ENCODE measurements around the gene ACOX2. TPM values are rescaled to one million over a fixed set of nuclear protein-coding genes. Genes with fewer than 3 reads are reported as not detected.

Gene ACOX2
- total RNA-seq (2022) = 9.1 and 9.5 TPM in 2 replicates
- percentile 42 among the genes with signal in this experiment for Bru-seq, nascent RNA
- BruChase-seq, experiment 1, labeled RNA remaining after a 2-hour chase = percentile 35 among the genes with signal in this experiment
- percentile 38 among the genes with signal in this experiment for BruChase-seq, experiment 2, labeled RNA remaining after a 6-hour chase
- long read RNA-seq, partial matches to known transcripts = 1 of 7 reads
- long read RNA-seq, other reads (novel, unspliced or antisense) = 2 of 7 reads

DNA sequence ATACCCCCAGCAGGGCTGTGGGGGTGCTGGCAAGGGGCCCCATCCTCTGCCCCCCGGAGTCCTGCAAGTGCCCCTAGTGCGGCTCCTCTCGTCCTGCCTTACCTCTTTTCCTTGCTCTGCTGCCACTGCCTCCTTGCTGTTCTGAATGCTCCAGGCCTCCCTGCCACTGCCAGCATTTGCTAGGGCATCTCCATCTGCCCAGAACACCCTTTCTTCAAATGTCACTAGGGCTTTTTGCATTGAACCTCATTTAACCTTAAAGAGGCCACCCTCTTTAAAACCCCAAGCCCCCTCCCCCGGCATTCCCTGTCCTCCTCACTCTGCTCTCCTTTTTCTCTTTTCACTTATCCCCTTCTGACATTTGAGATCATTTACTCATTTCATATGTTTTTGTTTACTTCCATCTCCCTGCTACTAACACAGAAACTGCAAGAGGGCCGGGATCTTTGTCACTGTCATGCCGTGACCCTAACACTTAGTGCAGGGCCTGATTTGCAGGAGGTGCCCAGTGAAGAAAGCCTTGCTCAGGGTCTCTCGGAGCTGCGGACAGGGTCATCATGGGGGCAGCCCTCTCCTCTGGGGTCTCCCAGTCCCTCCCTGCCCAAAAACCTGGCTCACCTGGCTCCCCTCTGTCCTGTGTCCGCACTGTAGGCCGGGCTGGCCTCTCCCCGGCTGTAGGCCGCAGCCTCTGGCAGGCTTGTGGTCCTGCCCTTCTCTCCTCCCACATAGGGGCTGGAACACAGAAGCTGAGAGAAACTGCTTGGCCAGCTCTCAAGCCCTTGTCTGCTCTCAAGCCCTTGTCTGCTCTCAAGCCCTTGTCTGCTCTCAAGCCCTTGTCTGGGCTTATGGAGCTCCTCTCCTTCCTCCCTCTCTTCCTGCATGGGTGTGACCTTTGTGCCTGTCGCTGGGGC lies at the start of gene ACOX2:
TSS of gene ACOX2 (minus strand) at position 690 of the 911 bp plus-strand sequence. CDS start 2,084 bp downstream, outside the sequence.
- Mint-ChIP-seq H3K27me3 (ENCODE audit: insufficient read depth, unreplicated experiment) (no peaks in the 10 kb centered on the region), H3K9me3 (ENCODE audit: unreplicated experiment) (no peaks in the 10 kb centered on the region), H3K27ac (ENCODE audit: unreplicated experiment) (peak within 1 kb of the TSS; percentile 52), H3K4me1 (ENCODE audit: low read depth, unreplicated experiment) (peaks cover 42% of the 10 kb centered on the region), H3K36me3 (ENCODE audit: insufficient read depth, unreplicated experiment) (peaks cover 5% of the 10 kb centered on the region), H3K4me3 (ENCODE audit: unreplicated experiment) (peak within 1 kb of the TSS; percentile 42)
- TF ChIP-seq, protein P1, sequence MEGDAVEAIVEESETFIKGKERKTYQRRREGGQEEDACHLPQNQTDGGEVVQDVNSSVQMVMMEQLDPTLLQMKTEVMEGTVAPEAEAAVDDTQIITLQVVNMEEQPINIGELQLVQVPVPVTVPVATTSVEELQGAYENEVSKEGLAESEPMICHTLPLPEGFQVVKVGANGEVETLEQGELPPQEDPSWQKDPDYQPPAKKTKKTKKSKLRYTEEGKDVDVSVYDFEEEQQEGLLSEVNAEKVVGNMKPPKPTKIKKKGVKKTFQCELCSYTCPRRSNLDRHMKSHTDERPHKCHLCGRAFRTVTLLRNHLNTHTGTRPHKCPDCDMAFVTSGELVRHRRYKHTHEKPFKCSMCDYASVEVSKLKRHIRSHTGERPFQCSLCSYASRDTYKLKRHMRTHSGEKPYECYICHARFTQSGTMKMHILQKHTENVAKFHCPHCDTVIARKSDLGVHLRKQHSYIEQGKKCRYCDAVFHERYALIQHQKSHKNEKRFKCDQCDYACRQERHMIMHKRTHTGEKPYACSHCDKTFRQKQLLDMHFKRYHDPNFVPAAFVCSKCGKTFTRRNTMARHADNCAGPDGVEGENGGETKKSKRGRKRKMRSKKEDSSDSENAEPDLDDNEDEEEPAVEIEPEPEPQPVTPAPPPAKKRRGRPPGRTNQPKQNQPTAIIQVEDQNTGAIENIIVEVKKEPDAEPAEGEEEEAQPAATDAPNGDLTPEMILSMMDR (IDR thresholded peaks at IDR 0.05; ENCODE audit: insufficient read depth in 1 of 2, low read depth in 1 of 2, low read length in 1 of 2, severe bottlenecking in 1 of 2, unreplicated experiment in 1 of 2) = no peak
- Histone ChIP-seq H3K9me3 (no peaks in the 10 kb centered on the region), H3K27me3 (replicated peaks; ENCODE audit: control insufficient read depth, insufficient read depth, low read length) (no peaks in the 10 kb centered on the region), H3K4me3 (ENCODE audit: low read depth, low read length) (peak within 1 kb of the TSS; percentile 18), H3K36me3 (ENCODE audit: control insufficient read depth, insufficient read depth, low read length) (peaks cover 1% of the 10 kb centered on the region; the same call in 1 of the 2 replicates), H3K4me1 (peaks cover 52% of the 10 kb centered on the region)
- no peak for DNase-seq
- intact Hi-C loops (cut with micrococcal nuclease; ENCODE audit: unreplicated experiment) = loop anchor here (1.0 to 5.0 kb wide), 3 partner anchors 24 to 209 kb away; no protein-coding TSS in a partner anchor
- no TSS peak for BruUV-seq (replicated peaks)
- CTCF ChIA-PET = interaction anchor here (0.6 to 1.8 kb wide), 10 partner anchors 14 to 341 kb away, joined by 3 to 6 read pairs (median 4); partner anchors contain the start of gene KCTD6
- POLR2A ChIA-PET = no interaction called here

DNA sequence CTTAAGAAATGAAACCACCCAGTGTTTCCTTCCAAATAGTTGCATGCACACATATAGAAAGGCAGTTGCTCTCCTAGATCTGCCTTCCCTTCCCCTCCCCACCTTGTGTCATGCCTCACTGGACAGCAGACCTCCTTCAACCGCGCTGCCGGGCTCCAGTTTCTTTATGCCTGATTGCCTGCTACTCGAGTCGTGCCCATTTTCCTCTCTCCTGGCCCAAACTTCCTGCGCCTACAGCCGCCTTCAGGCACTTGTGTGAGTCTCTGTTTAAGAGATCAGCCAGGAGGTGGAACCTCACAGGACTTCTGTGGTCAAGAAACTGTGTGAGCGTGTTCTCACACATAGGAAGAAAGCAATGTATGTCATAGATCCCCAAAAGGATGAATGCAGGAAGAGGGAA lies 49.0 kb upstream of the ACOX2 start:
- H3K9me3 Mint-ChIP-seq (ENCODE audit: unreplicated experiment) = peaks cover 6% of the 10 kb centered on the region
- TF ChIP-seq, protein P1 (IDR thresholded peaks at IDR 0.05; ENCODE audit: insufficient read depth in 1 of 2, low read depth in 1 of 2, low read length in 1 of 2, severe bottlenecking in 1 of 2, unreplicated experiment in 1 of 2) = no peak
- DNase-seq = no peak
- CTCF ChIA-PET = interaction anchor here (0.6 to 1.3 kb wide), 3 partner anchors 28 to 344 kb away, joined by 3 to 8 read pairs (median 4); no protein-coding TSS in a partner anchor
- H3K4me3 Mint-ChIP-seq (ENCODE audit: unreplicated experiment) = peak overlapping the region; percentile 82
- Histone ChIP-seq H3K4me1 (peaks cover 5% of the 10 kb centered on the region; the same call in 1 of the 2 replicates), H3K27me3 (replicated peaks; ENCODE audit: control insufficient read depth, insufficient read depth, low read length) (no peaks in the 10 kb centered on the region; the same call in none of the 2 replicates), H3K36me3 (ENCODE audit: control insufficient read depth, insufficient read depth, low read length) (no peaks in the 10 kb centered on the region), H3K9me3 (no peaks in the 10 kb centered on the region), H3K4me3 (ENCODE audit: low read depth, low read length) (no peak overlapping the region)
- no peak overlapping the region for H3K27ac Mint-ChIP-seq (ENCODE audit: unreplicated experiment)
- peaks cover 9% of the 10 kb centered on the region for H3K4me1 Mint-ChIP-seq (ENCODE audit: low read depth, unreplicated experiment)
- intact Hi-C loops (cut with micrococcal nuclease; ENCODE audit: unreplicated experiment) = loop anchor here (1.0 kb wide), 2 partner anchors 18 to 44 kb away; no protein-coding TSS in a partner anchor
- H3K27me3 Mint-ChIP-seq (ENCODE audit: insufficient read depth, unreplicated experiment) = peaks cover 5% of the 10 kb centered on the region
- H3K36me3 Mint-ChIP-seq (ENCODE audit: insufficient read depth, unreplicated experiment) = no peaks in the 10 kb centered on the region
- BruUV-seq (replicated peaks) = no TSS peak
- POLR2A ChIA-PET = no interaction called here

All from Caco-2 (cell line).